GM04503 (cell line): ENCODE results near the gene PHF21B.
"Not testable (repeated sequence)": the region's sequence is repeated elsewhere in the genome, so short reads cannot be mapped to it uniquely, and the experiment has no call there.

Experiments
- DNase-seq: peaks from one replicate; pipeline ENCODE4 v3.0.0-alpha.2; 2012; ENCODE audit warnings: low read depth

Gene PHF21B

DNA sequence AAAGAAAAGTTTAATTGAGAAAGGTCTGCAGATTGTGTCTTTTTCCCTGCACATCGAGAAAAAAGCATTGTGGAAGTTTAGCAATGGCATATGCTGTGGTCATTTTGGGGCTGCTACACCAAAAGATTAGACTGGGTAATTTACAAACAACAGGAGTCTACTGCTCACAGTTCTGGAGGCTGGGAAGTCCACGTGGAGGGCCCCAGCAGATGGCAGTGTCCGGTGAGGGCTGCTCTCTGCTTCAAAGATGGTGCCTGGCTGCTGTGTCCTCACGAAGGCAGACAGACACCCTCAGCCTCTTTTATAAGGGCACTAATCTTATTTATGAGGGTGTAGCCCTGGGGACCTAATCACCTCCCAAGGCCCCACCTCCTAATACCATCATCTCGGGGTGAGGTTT lies 21.1 kb downstream of the PHF21B start:
- no peak for DNase-seq

DNA sequence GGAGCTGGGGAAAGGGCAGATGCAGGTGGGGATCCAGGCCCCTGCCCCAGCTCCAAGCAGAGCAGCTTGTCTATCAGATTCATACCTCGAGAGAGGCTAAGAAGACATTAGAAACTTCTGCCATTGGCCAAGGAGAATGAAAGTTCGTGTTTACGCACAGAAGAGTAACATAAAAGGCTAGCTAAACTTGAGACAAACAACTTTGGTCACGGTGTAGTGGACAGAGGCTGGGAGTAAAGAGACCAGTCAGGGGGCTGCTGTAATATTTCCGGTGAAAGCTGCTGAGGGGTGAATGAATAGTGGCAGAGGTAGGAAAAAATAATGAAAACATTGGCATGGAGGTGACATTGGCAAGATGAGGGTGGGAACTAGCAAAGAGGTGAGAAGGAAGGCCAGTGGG lies 22.9 kb downstream of the PHF21B start:
- DNase-seq, result no peak

DNA sequence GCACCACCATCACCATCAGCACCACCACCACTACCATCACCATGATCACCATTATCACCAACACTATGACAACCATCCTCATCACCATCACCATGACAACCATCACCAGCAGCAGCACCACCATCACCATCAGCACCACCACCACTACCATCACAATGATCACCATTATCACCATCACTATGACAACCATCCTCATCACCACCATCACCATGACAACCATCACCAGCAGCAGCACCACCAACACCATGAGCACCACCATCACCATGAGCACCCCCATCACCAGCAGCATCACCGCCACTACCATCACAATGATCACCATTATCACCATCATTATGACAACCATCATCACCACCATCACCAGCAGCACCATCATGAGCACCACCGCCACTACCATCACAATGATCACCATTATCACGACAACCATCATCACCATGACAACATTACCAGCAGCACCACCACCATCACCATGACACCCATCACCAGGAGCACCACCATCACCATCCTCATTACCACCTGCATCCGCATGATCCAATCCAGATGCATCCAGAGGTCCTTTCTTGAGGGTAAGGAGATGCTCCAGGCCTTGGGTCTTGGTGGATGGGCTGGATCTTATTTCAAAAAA lies 23.8 kb downstream of the PHF21B start:
- DNase-seq, result no peak

- DNase-seq, result no peak
These were observed 25.8 kb downstream of the PHF21B start for GRCh38 chr22:44983878-44984482.

GRCh38 chr22:44982445-44982844 lies 27.4 kb downstream of the PHF21B start:
- no peak for DNase-seq

DNA sequence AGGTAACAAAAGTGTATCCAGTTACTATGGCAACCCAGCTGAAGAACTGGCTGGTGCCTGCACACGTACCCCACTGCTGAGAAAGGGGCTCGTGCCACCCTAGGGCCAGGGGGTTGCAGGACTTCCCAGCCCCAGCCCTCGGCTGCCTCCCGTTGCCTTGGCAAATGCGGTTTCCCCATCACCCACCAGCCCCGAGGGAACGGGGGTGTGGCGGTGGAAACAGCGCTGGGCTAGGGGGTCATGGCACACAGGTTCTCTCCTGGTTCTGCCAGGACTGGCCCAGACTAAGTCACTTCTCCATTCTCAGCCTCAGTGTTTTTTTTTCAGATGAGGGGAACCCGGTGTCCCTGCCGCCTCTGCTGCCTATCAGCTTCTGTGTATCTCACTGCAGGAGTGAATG lies 27.9 kb downstream of the PHF21B start:
- DNase-seq, result no peak

DNA sequence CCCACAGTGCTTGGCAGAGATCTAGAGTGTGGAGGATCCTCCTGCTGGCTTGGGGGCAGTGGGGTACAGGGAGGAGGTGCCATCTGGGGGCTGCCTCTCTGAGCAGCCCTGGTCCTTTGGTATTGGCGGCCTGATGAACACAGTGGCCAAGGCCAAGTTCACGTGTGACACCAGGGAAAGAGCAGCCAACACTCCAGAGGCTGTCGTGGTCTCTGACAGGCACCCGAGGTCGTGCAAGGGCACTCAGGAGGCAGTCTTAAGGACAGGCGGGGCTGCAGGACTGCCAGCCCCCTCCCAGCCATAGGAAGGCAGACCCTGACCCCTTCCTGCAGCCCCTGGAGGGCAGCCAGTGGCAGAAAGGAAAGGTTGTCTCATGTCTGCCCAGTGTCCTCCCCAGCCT lies 30.7 kb downstream of the PHF21B start:
- DNase-seq, result no peak

GRCh38 chr22:44975427-44976262 lies 34.2 kb downstream of the PHF21B start:
- DNase-seq, result peak; percentile 9

DNA sequence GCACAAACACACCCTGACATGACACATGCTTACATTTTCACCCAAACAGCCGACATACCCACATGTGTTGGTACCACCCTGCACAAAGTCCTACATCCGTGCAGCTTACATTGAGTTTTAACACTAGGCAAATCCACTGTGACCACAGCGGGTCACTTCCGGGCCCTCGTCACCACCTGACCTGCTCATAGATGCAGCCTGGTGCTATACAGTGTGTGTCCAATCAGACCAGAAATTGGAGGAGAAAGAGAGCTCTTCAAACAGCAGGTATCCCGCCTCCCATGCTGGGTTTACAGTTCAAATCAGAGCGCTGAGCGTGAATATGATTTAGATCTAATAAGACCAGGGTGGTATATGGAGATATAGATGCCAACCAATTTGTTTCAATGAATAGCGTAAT lies 35.4 kb downstream of the PHF21B start:
- DNase-seq, result no peak

- DNase-seq, result no peak
These were observed 36.0 kb downstream of the PHF21B start for GRCh38 chr22:44973829-44974228.

- no peak for DNase-seq
These were observed 37.3 kb downstream of the PHF21B start for GRCh38 chr22:44972363-44973083.

DNA sequence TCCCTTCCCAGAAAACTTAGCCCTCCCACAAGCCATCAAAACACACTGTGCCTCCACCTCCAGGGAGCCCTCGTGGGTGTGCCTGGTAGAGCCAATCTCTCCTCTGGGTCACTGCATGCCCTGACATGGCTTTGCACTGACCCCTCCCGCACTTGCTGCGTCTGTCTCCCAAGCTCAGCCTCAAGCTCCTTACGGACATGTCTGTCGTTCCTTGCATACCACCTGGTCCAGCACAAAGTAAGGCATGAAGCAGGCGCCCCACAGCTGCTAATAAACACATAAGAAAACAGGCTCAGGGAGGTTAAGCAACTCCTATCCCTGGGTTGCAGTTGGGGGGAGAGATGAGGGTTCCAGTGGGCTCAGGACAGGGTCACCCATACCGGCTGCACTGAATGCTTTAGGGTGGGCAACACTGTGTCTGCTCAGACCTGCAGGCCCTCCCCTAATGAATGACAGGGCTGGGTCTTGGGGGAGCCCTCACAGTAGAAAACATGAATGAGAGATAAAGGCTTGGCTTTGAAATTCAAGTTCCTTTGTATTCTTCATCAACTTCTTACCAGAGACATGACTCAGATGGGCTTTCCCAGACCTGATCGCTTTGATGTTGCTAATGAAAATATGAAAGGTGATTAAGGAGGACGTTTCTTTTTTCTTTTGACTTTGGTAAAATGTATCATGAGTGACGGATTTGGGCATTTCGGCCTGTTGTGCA lies 38.0 kb downstream of the PHF21B start:
- DNase-seq, result no peak

DNA sequence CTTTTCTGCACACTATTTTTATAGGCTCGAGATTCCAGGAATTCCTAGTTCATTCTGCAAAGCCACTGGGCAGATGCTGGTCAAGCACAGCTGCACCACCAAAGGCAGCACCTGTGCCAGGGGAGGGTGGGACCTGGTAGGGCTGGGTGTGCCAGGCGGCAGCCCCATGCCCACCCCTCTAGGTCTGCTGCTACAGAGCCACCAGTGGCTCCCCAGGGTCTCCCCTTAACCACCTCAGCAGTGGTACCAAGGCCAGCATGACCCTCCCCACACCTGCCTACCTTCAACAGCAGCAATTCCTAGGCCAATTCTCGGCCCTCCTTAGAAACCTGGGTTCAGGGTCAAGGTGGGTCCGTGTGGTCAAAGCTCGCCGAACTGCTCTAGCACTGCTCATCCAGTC lies 39.5 kb downstream of the PHF21B start:
- no peak for DNase-seq

DNA sequence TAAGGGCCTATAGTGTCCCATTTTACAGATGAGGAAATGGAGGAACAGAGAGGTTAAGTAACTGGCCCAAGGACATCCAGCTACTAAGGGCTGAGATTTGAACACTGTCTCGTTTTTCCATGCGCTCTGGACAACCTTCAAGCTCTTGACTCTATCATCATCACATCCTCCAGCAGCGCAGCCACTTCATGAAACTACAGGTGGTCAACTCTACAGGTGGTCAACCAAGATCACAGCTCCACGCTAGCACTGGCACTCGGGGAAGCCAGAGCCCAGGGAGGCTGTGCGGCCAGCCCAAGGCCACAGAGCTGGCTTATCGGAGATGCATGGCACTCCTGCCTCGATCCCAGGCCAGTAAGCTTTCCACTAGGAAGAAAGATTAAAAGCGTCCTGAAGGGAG lies 40.0 kb downstream of the PHF21B start:
- DNase-seq, result no peak

DNA sequence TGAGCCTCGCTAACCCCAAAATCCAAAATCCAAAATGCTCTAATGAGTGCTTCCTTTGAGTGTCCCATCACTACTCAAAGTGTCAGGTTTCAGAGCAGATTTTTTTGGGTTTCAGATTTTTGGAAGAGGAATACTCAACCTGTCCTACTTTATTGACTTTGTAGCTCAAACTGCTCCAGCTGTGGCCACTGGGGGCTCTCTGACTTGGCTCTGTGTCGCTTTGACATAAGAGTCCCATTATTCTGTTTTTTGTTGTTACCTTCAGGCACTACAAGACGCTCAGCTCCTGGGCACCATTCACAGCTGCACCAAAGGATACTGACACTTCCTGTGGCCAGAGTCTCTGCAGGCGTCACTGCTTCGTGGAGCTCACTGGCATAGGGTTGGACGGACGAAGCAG lies 41.1 kb downstream of the PHF21B start:
- DNase-seq, result no peak

DNA sequence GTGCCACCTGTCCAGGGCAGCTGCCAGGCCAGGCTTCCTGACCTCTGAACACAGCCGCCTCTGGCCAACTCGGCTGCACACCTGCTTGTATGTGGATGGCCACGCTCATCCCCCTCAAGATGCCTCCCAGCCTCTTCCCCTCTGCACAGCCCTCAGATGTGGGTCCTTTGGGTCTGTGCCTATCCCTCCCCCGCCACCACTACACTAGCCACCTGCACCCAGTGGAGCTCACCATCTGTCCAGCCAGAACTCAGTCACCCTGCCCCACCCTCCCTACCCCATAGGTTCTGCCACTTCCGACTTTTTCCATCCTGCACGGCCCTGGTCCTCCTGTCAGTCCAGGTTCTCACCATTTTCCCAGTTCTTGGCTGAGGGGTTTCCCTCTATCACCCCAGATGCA lies 44.6 kb downstream of the PHF21B start:
- no peak for DNase-seq

- no peak for DNase-seq
These were observed 45.1 kb downstream of the PHF21B start for GRCh38 chr22:44964722-44965078.

DNA sequence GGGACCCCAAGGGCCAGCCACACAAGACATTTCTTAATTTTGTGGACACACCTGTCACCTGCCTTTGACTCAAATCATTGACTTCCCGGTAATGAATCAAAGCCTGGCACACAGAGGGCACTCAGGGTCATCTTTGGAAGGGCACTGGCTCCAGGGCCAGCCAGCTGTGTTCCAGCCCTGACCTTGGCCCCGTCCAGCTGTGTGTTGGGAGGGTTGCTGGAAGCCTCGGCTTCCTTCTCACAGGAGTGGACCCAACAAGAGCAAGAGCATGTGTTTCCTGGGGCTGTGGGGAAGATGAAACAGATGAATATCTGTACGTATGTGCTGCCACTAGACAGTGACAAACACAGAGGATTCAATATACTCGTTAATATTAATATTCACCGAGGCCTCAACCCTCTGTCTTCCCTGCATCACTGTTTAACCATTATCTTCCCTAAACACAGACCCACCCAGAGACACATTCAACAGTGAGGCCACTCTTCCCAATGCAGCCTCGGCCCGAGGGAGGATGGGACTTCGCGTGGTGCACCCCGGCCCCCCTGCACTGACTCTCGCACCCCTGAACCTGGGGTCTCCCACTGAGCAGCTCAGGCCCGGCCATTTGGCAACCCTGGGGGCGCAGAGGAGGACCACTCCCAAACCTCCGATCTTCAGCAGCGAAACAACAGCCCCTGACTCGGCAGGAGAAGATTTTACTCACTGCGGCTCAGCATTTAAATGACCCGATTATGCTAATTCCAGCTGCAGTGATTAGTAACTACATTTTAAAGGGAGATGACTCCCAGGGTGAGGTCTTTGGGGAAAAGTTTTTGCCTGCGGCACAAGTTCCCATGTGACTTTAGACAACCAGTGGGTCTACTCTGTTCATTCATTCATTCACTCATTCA lies 45.7 kb downstream of the PHF21B start:
- DNase-seq, result no peak

DNA sequence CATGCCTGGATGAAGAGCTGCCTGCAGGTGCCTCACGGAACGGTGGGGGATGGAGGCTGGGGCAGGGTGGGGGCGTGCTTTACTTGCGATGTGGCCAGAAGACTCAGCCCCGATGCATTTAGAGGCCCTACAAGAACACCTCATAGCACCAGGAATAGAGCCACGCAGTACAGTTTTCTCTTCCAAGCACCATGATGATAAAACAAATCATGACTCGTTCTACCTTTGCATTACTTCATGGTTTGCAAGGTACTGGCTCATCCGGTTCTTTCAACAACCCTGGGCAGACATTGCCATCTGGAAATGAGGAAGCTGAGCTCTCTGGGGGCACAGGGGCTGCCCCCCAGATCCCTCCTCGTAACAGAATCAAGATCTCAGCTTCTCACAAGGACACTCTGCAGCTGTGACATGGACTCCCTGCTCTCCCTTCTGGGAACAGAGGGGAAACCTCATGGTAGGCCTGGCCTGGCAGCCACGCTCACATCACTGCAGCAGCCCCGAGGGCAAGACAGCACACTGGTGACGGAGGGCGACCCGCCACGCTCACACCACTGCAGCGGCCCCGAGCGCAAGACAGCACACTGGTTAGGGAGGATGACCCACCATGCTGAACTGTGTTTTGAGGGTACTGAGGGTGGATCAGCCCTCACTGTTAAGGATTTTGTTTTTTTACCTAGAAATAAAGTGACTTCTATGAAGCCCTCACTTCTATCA lies 46.9 kb downstream of the PHF21B start:
- no peak for DNase-seq

GRCh38 chr22:44961682-44962081 lies 48.1 kb downstream of the PHF21B start:
- not testable (repeated sequence) for DNase-seq
